C4-2B (cell line): ENCODE data around the gene PXYLP1.

Source experiments
- ZFX ChIP-seq: fragments of 450-650 bp; IDR thresholded peaks from 2 replicates; pipeline ENCODE4 v1.6.1; 2017
- TF ChIP-seq, protein P1 (sequence below): fragments of 450-650 bp; conservative IDR thresholded peaks from 2 replicates; pipeline ENCODE4 v1.5.1; 2017; ENCODE audit warnings: mild to moderate bottlenecking

DNA sequence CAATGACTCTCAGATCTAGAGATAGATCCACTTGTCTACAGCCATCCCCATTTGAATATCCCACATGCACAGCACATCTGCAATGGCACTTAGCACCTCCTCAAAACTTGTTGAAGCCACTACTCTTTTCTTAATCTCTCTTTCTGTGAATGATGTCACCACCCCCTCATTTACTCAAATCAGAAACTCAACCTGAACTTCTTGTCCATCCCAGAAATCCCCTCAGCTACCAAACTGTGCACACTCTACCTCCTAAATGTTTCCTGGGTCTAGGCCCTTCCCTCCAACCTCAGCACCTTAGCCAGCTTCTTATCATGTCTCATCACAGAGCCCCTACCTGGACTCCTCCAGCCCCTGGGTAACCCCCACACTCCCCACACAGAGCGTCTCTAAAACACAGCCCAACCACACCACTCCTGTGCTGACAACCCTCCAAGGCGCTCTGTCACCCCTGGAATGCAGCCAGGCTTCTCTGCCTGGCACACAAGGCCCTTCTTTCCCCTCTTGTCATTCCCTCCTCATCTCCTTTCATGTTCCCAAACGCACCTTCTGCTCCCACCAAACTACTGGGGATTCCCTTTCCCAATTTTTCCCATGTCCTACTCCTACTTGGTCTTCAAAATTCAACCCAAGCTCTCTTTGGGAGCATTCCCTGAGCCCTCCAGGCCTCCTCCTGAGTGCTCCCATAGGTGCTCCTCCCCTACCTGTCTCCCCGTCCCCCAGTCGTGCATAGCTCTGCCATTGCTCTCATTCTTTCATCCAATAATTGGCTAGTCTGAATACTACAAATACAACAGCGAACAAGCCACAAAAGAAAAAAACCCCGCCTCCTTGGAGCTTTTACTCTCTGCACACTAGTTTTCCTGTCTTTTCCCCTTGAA lies 96.9 kb downstream of the PXYLP1 start:
- TF ChIP-seq, protein P1, sequence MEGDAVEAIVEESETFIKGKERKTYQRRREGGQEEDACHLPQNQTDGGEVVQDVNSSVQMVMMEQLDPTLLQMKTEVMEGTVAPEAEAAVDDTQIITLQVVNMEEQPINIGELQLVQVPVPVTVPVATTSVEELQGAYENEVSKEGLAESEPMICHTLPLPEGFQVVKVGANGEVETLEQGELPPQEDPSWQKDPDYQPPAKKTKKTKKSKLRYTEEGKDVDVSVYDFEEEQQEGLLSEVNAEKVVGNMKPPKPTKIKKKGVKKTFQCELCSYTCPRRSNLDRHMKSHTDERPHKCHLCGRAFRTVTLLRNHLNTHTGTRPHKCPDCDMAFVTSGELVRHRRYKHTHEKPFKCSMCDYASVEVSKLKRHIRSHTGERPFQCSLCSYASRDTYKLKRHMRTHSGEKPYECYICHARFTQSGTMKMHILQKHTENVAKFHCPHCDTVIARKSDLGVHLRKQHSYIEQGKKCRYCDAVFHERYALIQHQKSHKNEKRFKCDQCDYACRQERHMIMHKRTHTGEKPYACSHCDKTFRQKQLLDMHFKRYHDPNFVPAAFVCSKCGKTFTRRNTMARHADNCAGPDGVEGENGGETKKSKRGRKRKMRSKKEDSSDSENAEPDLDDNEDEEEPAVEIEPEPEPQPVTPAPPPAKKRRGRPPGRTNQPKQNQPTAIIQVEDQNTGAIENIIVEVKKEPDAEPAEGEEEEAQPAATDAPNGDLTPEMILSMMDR: no peak
- TF ChIP-seq ZFX: no peak
